Measurements from ENCODE around the gene DNAH10. TPM values are rescaled to one million over a fixed set of nuclear protein-coding genes. Genes with fewer than 3 reads are reported as not detected.

The DNAH10 gene
- total RNA-seq, 1 experiment from 2014 or later: 0.17 TPM

DNA sequence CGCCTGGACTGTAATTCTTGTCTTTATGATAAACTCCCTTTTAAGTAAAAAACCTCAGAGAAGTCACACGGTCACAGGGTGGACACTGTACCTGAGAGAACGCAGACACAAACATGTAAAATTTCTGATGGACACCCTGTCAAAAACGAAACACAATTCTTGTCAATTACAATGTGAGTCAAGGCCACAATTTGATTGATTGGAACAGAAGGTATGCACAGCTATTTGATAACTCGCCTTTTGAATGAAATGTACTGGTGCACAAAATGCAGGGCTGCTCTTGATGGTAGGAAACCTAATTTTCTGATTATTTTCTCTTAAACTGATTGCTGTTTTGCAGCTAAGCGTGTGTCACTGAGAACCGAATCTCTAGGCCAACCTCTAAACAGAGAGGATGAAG, 9.2 kb downstream of the DNAH10 start:
- Histone ChIP-seq H2BK15ac (ENCODE audit: low read depth, low read length) (no peak overlapping the region), H2BK120ac (ENCODE audit: low read depth, low read length, poor library complexity, severe bottlenecking) (no peak overlapping the region), H3K4ac (ENCODE audit: low read depth, low read length) (no peak overlapping the region), H3K79me2 (ENCODE audit: insufficient read depth, low read length) (no peaks in the 10 kb centered on the region), H3K79me1 (ENCODE audit: insufficient read depth, low read depth, low read length, poor library complexity, severe bottlenecking) (no peaks in the 10 kb centered on the region), H2BK5ac (ENCODE audit: insufficient read length, low read length) (no peak overlapping the region), H3K56ac (ENCODE audit: insufficient read length, low read depth, low read length) (no peak overlapping the region), H3K14ac (ENCODE audit: insufficient read depth, low read length) (no peak overlapping the region), H3K9ac (ENCODE audit: extremely low read depth, insufficient read length, low read length) (no peak overlapping the region), H2AK5ac (ENCODE audit: insufficient read length, low read length) (no peak overlapping the region), H4K8ac (replicated peaks; ENCODE audit: insufficient read length, low read depth, low read length) (no peak overlapping the region), H3K27me3 (ENCODE audit: insufficient read depth, low read length) (no peaks in the 10 kb centered on the region), H4K91ac (ENCODE audit: insufficient read length, low read depth, low read length) (no peak overlapping the region), H3K4me1 (ENCODE audit: insufficient read depth, low read length) (no peaks in the 10 kb centered on the region), H4K5ac (ENCODE audit: insufficient read length, low read depth, low read length) (no peak overlapping the region), H3K23ac (ENCODE audit: insufficient read length, low read depth, low read length) (no peak overlapping the region), H2BK20ac (ENCODE audit: low read depth, low read length, poor library complexity, severe bottlenecking) (no peak overlapping the region), H3K18ac (ENCODE audit: insufficient read length, low read depth, low read length) (no peak overlapping the region), H3T11ph (ENCODE audit: low read length) (no peak overlapping the region), H3K9me3 (ENCODE audit: control insufficient read depth, low read depth, low read length) (no peaks in the 10 kb centered on the region), H4K20me1 (ENCODE audit: control insufficient read depth, insufficient read depth, insufficient read length) (no peaks in the 10 kb centered on the region), H3K4me2 (ENCODE audit: insufficient read depth, insufficient read length, low read length) (no peak overlapping the region), H3K23me2 (ENCODE audit: insufficient read length, low read depth, low read length, poor library complexity, severe bottlenecking) (no peaks in the 10 kb centered on the region), H2BK12ac (ENCODE audit: insufficient read length, low read depth, low read length) (no peak overlapping the region), H2AFZ (ENCODE audit: low read length) (no peak overlapping the region), H3K27ac (ENCODE audit: insufficient read length, low read depth, low read length) (no peak overlapping the region)
- Mint-ChIP-seq H3K27me3 (ENCODE audit: low read depth) (peaks cover 70% of the 10 kb centered on the region), H3K4me1 (no peaks in the 10 kb centered on the region), H3K27ac (no peak overlapping the region), H3K4me3 (no peak overlapping the region), H3K9me3 (peaks cover 2 to 4% of the 10 kb centered on the region in 2 experiments; a peak in 3 of 5 replicates), H3K36me3 (ENCODE audit: insufficient read depth in 1 of 3, low read depth in 3 of 3) (no peaks in the 10 kb centered on the region)
- TF ChIP-seq, protein P1, sequence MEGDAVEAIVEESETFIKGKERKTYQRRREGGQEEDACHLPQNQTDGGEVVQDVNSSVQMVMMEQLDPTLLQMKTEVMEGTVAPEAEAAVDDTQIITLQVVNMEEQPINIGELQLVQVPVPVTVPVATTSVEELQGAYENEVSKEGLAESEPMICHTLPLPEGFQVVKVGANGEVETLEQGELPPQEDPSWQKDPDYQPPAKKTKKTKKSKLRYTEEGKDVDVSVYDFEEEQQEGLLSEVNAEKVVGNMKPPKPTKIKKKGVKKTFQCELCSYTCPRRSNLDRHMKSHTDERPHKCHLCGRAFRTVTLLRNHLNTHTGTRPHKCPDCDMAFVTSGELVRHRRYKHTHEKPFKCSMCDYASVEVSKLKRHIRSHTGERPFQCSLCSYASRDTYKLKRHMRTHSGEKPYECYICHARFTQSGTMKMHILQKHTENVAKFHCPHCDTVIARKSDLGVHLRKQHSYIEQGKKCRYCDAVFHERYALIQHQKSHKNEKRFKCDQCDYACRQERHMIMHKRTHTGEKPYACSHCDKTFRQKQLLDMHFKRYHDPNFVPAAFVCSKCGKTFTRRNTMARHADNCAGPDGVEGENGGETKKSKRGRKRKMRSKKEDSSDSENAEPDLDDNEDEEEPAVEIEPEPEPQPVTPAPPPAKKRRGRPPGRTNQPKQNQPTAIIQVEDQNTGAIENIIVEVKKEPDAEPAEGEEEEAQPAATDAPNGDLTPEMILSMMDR (conservative IDR thresholded peaks at IDR 0.05): no peak
- DNase-seq: no peak
- WGBS (ENCODE audit: extremely low coverage, insufficient read length, low lambda C conversion rate): no CpG with 5 or more reads among the region's 7 CpGs

Data from H9 (cell line).